CD4-positive, alpha-beta T cell (primary cell): ENCODE results near the gene ENOX1. TPM values are rescaled to one million over a fixed set of nuclear protein-coding genes. Genes with fewer than 3 reads are reported as not detected.

ENCODE experiments used
- ATAC-seq: fragments of 200-7000 bp; cut with Tn5 transposase; one replicate; pipeline ENCODE4 v1.10.0; 2022; ENCODE audit warnings: mild to moderate bottlenecking; ENCODE audit not compliant: poor library complexity
- CTCF ChIA-PET: fragments of 350-600 bp; sonication (Branson Sonifier 250); formaldehyde crosslinking; loops from one replicate; lab custom pipeline; 2021; ENCODE audit warnings: antibody characterized with exemption, inconsistent platforms; lab: Charles Lee
- POLR2A ChIA-PET: fragments of 350-600 bp; sonication (Branson Sonifier 250); formaldehyde crosslinking; loops from one replicate; lab custom pipeline; 2021; ENCODE audit warnings: antibody characterized with exemption, inconsistent platforms; lab: Charles Lee
- DNase-seq, 14 experiments: peaks; one replicate each; pipeline ENCODE4 v3.0.0-alpha.2; 2013 to 2020; ENCODE audit warnings: mixed read lengths in 2 of 14
- H3K27ac ChIP-seq, 2 donors: one replicate each; pipeline versions ENCODE4 v1.5.1 to v1.7.0; 2013; ENCODE audit warnings: low read length in 2 of 2, low read depth in 1 of 2, mild to moderate bottlenecking in 1 of 2
- H3K27me3 ChIP-seq, 2 experiments: 1 replicate in 1 of 2; 2 replicates in 1 of 2; pipeline versions ENCODE4 v1.6.1 to v1.7.0; 2013; ENCODE audit warnings: low read length in 2 of 2, control low read depth in 1 of 2, mild to moderate bottlenecking in 1 of 2, moderate library complexity in 1 of 2; ENCODE audit not compliant: insufficient read depth in 2 of 2, control insufficient read depth in 1 of 2
- H3K36me3 ChIP-seq: one replicate; pipeline ENCODE4 v1.6.1; 2013; ENCODE audit warnings: low read length, control low read depth; ENCODE audit not compliant: insufficient read depth
- H3K4me1 ChIP-seq: one replicate; pipeline ENCODE4 v1.6.1; 2013; ENCODE audit warnings: low read length, control low read depth; ENCODE audit not compliant: insufficient read depth
- H3K4me3 ChIP-seq: one replicate; pipeline ENCODE4 v1.5.1; 2013; ENCODE audit warnings: mild to moderate bottlenecking, low read length, moderate library complexity
- H3K9me3 ChIP-seq, 2 experiments: 1 replicate in 1 of 2; 2 replicates in 1 of 2; pipeline versions ENCODE4 v1.6.1 to v1.7.0; 2013; ENCODE audit warnings: low read length in 2 of 2, mild to moderate bottlenecking in 2 of 2, control low read depth in 1 of 2, moderate library complexity in 1 of 2; ENCODE audit not compliant: control insufficient read depth in 1 of 2, insufficient read depth in 1 of 2
- H3K27ac Mint-ChIP-seq: one replicate; pipeline ENCODE4 v1.8.0; 2020; ENCODE audit warnings: mixed read lengths
- H3K27me3 Mint-ChIP-seq: one replicate; pipeline ENCODE4 v1.8.0; 2021; ENCODE audit warnings: mixed read lengths
- H3K36me3 Mint-ChIP-seq: one replicate; pipeline ENCODE4 v1.8.0; 2021; ENCODE audit warnings: low read depth, mixed read lengths
- H3K4me1 Mint-ChIP-seq: one replicate; pipeline ENCODE4 v1.8.0; 2021; ENCODE audit warnings: low read depth, mixed read lengths
- H3K4me3 Mint-ChIP-seq: one replicate; pipeline ENCODE4 v1.8.0; 2020; ENCODE audit warnings: mild to moderate bottlenecking, mixed read lengths
- H3K9me3 Mint-ChIP-seq: one replicate; pipeline ENCODE4 v1.8.0; 2020; ENCODE audit warnings: mixed read lengths
- intact Hi-C, 2 experiments: fragments of 100-400 bp; cut with DNase I in 1 of 2; cut with micrococcal nuclease in 1 of 2; formaldehyde crosslinking; loops; one replicate each; pipeline versions ENCODE4 v1.15.1 to v1.9.0; 2023 to 2025; cut with DNase I, micrococcal nuclease
- total RNA-seq, 174 experiments: library from RNA in 2 of 174; stranded (reverse) in 2 of 174; gene quantifications; one replicate each; pipeline ENCODE4 v1.2.3 and lab custom pipeline; 2021 to 2026
- TF ChIP-seq, protein P1 (sequence below): fragments of 200-600 bp; IDR thresholded peaks from one replicate; pipeline ENCODE4 v1.8.0; 2022; ENCODE audit warnings: antibody characterized with exemption, mild to moderate bottlenecking

Gene ENOX1
- total RNA-seq, 2 experiments from 2014 or later = not detected

- H3K4me3 ChIP-seq = no peak overlapping the region
- Mint-ChIP-seq H3K9me3 (peaks cover 8% of the 10 kb centered on the region), H3K27ac (no peak overlapping the region), H3K27me3 (peaks cover 13% of the 10 kb centered on the region), H3K4me3 (no peak overlapping the region), H3K36me3 (no peaks in the 10 kb centered on the region), H3K4me1 (no peaks in the 10 kb centered on the region)
- H3K27ac ChIP-seq = no peak overlapping the region
- DNase-seq (no peak), ATAC-seq (no peak)
- POLR2A ChIA-PET = no interaction called here
- CTCF ChIA-PET = no interaction called here
- H3K9me3 ChIP-seq = no peaks in the 10 kb centered on the region
- H3K36me3 ChIP-seq = no peaks in the 10 kb centered on the region
- TF ChIP-seq, protein P1, sequence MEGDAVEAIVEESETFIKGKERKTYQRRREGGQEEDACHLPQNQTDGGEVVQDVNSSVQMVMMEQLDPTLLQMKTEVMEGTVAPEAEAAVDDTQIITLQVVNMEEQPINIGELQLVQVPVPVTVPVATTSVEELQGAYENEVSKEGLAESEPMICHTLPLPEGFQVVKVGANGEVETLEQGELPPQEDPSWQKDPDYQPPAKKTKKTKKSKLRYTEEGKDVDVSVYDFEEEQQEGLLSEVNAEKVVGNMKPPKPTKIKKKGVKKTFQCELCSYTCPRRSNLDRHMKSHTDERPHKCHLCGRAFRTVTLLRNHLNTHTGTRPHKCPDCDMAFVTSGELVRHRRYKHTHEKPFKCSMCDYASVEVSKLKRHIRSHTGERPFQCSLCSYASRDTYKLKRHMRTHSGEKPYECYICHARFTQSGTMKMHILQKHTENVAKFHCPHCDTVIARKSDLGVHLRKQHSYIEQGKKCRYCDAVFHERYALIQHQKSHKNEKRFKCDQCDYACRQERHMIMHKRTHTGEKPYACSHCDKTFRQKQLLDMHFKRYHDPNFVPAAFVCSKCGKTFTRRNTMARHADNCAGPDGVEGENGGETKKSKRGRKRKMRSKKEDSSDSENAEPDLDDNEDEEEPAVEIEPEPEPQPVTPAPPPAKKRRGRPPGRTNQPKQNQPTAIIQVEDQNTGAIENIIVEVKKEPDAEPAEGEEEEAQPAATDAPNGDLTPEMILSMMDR = no peak
- H3K4me1 ChIP-seq = no peaks in the 10 kb centered on the region
- intact Hi-C loops = no loop called here
- no peaks in the 10 kb centered on the region for H3K27me3 ChIP-seq
Measured at GRCh38 chr13:43206838-43207237, 579.9 kb downstream of the ENOX1 start.

GRCh38 chr13:43205416-43205815 is 581.4 kb downstream of the ENOX1 start:
- Histone ChIP-seq H3K36me3 (no peaks in the 10 kb centered on the region), H3K27me3 (no peaks in the 10 kb centered on the region), H3K9me3 (no peaks in the 10 kb centered on the region), H3K4me1 (no peaks in the 10 kb centered on the region), H3K27ac (no peak overlapping the region), H3K4me3 (no peak overlapping the region)
- CTCF ChIA-PET = no interaction called here
- Mint-ChIP-seq H3K36me3 (no peaks in the 10 kb centered on the region), H3K4me3 (no peak overlapping the region), H3K27me3 (peaks cover 13% of the 10 kb centered on the region), H3K27ac (no peak overlapping the region), H3K4me1 (no peaks in the 10 kb centered on the region), H3K9me3 (peaks cover 14% of the 10 kb centered on the region)
- TF ChIP-seq, protein P1 = no peak
- ATAC-seq (no peak), DNase-seq (no peak)
- intact Hi-C loops = no loop called here
- POLR2A ChIA-PET = no interaction called here

GRCh38 chr13:43204591-43204990 is 582.2 kb downstream of the ENOX1 start:
- H3K27ac ChIP-seq = no peak overlapping the region
- TF ChIP-seq, protein P1 = no peak
- ChIA-PET CTCF (no interaction called here), POLR2A (no interaction called here)
- H3K36me3 ChIP-seq = no peaks in the 10 kb centered on the region
- H3K4me1 ChIP-seq = no peaks in the 10 kb centered on the region
- no peaks in the 10 kb centered on the region for H3K27me3 ChIP-seq
- H3K4me3 Mint-ChIP-seq = no peak overlapping the region
- ATAC-seq (no peak), DNase-seq (no peak)
- H3K9me3 Mint-ChIP-seq = peaks cover 14% of the 10 kb centered on the region
- no peaks in the 10 kb centered on the region for H3K9me3 ChIP-seq
- intact Hi-C loops = no loop called here
- H3K27me3 Mint-ChIP-seq = peaks cover 18% of the 10 kb centered on the region
- no peak overlapping the region for H3K4me3 ChIP-seq
- no peaks in the 10 kb centered on the region for H3K4me1 Mint-ChIP-seq
- H3K27ac Mint-ChIP-seq = no peak overlapping the region
- no peaks in the 10 kb centered on the region for H3K36me3 Mint-ChIP-seq
